Pancreas (tissue), 10 donors: ENCODE measurements around the gene FARS2. TPM values are rescaled to one million over a fixed set of nuclear protein-coding genes. Genes with fewer than 3 reads are reported as not detected.

Experiments used
- ATAC-seq, 4 donors: fragments of 200-7000 bp; cut with Tn5 transposase; one replicate each; pipeline versions ENCODE4 v1.8.0 to v1.9.1; 2020; ENCODE audit warnings: mild to moderate bottlenecking in 4 of 4, moderate library complexity in 4 of 4
- DNase-seq, 6 donors: peaks; one replicate each; pipeline ENCODE4 v3.0.0-alpha.2; 2020
- FAIRE-seq: peaks from 2 replicates; lab custom pipeline; 2012; peaks lifted over from hg19 to GRCh38; lab: Jason Lieb, UNC
- H3K27ac ChIP-seq, 4 donors: fragments of 200-600 bp; sonication (generic); 1 replicate in 3 of 4; 2 replicates in 1 of 4; pipeline versions ENCODE4 v1.5.0 to v1.8.0; 2020
- H3K27me3 ChIP-seq, 4 donors: fragments of 200-600 bp; one replicate each; pipeline ENCODE4 v1.8.0; 2021
- H3K36me3 ChIP-seq, 3 donors: fragments of 200-600 bp; sonication (generic) in 1 of 3; one replicate each; pipeline versions ENCODE4 v1.5.0 to v1.8.0; 2020 to 2021
- H3K4me1 ChIP-seq, 3 donors: fragments of 200-600 bp; one replicate each; pipeline ENCODE4 v1.8.0; 2021
- H3K4me3 ChIP-seq, 4 donors: fragments of 200-600 bp; sonication (generic) in 2 of 4; one replicate each; pipeline versions ENCODE4 v1.5.0 to v1.8.0; 2020 to 2021
- H3K9me3 ChIP-seq, 4 donors: fragments of 200-600 bp; one replicate each; pipeline ENCODE4 v1.8.0; 2021
- CTCF ChIP-seq, 4 donors: fragments of 200-600 bp; sonication (generic) in 3 of 4; IDR thresholded peaks; one replicate each; pipeline versions ENCODE4 v1.5.0 to v1.8.0; 2021; ENCODE audit warnings: antibody characterized with exemption in 4 of 4
- WGBS, 2 donors: extraction: QIAGEN DNeasy Blood & Tissue Kit; methylation state at CpG; one replicate each; pipeline ENCODE4 v1.1.7; 2013; 5-methylcytosine and 5-hydroxymethylcytosine counted together
- intact Hi-C, 3 donors: fragments of 100-400 bp; cut with DNase I; formaldehyde crosslinking; loops; one replicate each; pipeline versions ENCODE4 v1.11.1 to v1.14.2; 2022
- polyA plus RNA-seq, 2 donors: library from polyadenylated mRNA; stranded (reverse); fragments of 200-250 nt; gene quantifications; one replicate each; pipeline ENCODE4 v1.2.3, GENCODE V29; 2013
- total RNA-seq, 6 donors: library from RNA; stranded (reverse); fragmentation: NEBNext Ultra II Directional in 4 of 6; extraction: Animal tissue kit (Norgen Biotek cat#: 25700) in 4 of 6; gene quantifications; one replicate each; pipeline versions ENCODE4 v1.2.1 to v1.2.4, GENCODE V29; 2021 to 2023
- donor health status: healthy with polysubstance abuse.
- donor health status: DM: no; HTN: no; CAD: no; lungs with moderate emphysema.
- donor health status: DM: no; HTN: no; CAD: no.
- donor health status: control.
- donor health status: control.
- donor health status: Bipolar disorder and iron deficiency.
- donor health status: DM: yes; HTN: yes; CAD: no.
- donor health status: DM: no; HTN: no; CAD: no.
- donor health status: DM: no; HTN: no; CAD: no.
- donor health status: DM: yes; HTN: yes; CAD: no.

The FARS2 gene
- total and polyA plus RNA-seq, 8 donors, result 4.1 to 10.3 (median 7.5) TPM

GRCh38 chr6:5292154-5292553 is 30.8 kb downstream of the FARS2 start:
- no peaks in the 10 kb centered on the region for H3K9me3 ChIP-seq
- no peak for TF ChIP-seq CTCF (IDR thresholded peaks at IDR 0.05)
- no peaks in the 10 kb centered on the region for H3K27me3 ChIP-seq
- 46 to 57% methylated on average over 1 of the region's 1 CpG for whole genome bisulfite sequencing, 2 donors
- DNase-seq, result no peak
- FAIRE-seq, result no peak
- H3K27ac ChIP-seq, result no peak overlapping the region
- intact Hi-C loops, result no loop called here
- no peak for ATAC-seq
- peaks cover 10 to 13% (median 11%) of the 10 kb centered on the region in 3 donors for H3K4me1 ChIP-seq
- H3K4me3 ChIP-seq, result no peak overlapping the region
- H3K36me3 ChIP-seq, result no peaks in the 10 kb centered on the region

GRCh38 chr6:5293692-5294091 is 32.4 kb downstream of the FARS2 start:
- Histone ChIP-seq H3K9me3 (no peaks in the 10 kb centered on the region), H3K27ac (no peak overlapping the region), H3K4me1 (peaks cover 10 to 13% (median 11%) of the 10 kb centered on the region in 3 donors), H3K27me3 (no peaks in the 10 kb centered on the region), H3K36me3 (no peaks in the 10 kb centered on the region), H3K4me3 (no peak overlapping the region)
- intact Hi-C loops, result no loop called here
- peak in 1 of 6 donors; percentile 18 for DNase-seq
- peak; percentile 44 to 86 (median 72) for ATAC-seq
- WGBS, 2 donors, result 13 to 20% methylated on average over 2 of the region's 2 CpGs
- FAIRE-seq, result no peak
- TF ChIP-seq CTCF (IDR thresholded peaks at IDR 0.05), result no peak

GRCh38 chr6:5294392-5295211 is 33.3 kb downstream of the FARS2 start:
- no peak overlapping the region for H3K27ac ChIP-seq
- H3K4me3 ChIP-seq, result no peak overlapping the region
- no peak for ATAC-seq

GRCh38 chr6:5295623-5296022 is 34.3 kb downstream of the FARS2 start:
- FAIRE-seq, result no peak
- ATAC-seq, result no peak
- DNase-seq, result no peak

More at GRCh38 chr6:5294392-5295211, 33.3 kb downstream of the FARS2 start:
- Histone ChIP-seq H3K27me3 (no peaks in the 10 kb centered on the region), H3K4me1 (peaks cover 10 to 13% (median 11%) of the 10 kb centered on the region in 3 donors), H3K9me3 (no peaks in the 10 kb centered on the region), H3K36me3 (no peaks in the 10 kb centered on the region)
- DNase-seq (no peak), FAIRE-seq (no peak)
- TF ChIP-seq CTCF (IDR thresholded peaks at IDR 0.05), result no peak
- intact Hi-C loops, result no loop called here
- WGBS, 2 donors, result 87% methylated on average over 11 of the region's 11 CpGs

More at GRCh38 chr6:5295623-5296022, 34.3 kb downstream of the FARS2 start:
- WGBS, 2 donors, result 92 to 93% methylated on average over 7 of the region's 7 CpGs
- TF ChIP-seq CTCF (IDR thresholded peaks at IDR 0.05), result no peak
- Histone ChIP-seq H3K4me3 (no peak overlapping the region), H3K4me1 (peaks cover 10 to 13% (median 11%) of the 10 kb centered on the region in 3 donors), H3K36me3 (no peaks in the 10 kb centered on the region), H3K27me3 (no peaks in the 10 kb centered on the region), H3K9me3 (no peaks in the 10 kb centered on the region), H3K27ac (no peak overlapping the region)
- intact Hi-C loops, result no loop called here
